HepG2 (cell line): ENCODE data around the gene KRTAP10-10. TPM values are rescaled to one million over a fixed set of nuclear protein-coding genes. Genes with fewer than 3 reads are reported as not detected.

Experiments used
- ATAC-seq: fragments of 200-7000 bp; cut with Tn5 transposase; 3 replicates; pipeline ENCODE4 v1.9.1; 2020; ENCODE audit warnings: mild to moderate bottlenecking, moderate library complexity
- BruUV-seq: library from RNA; stranded (reverse); fragments of 400-500 nt; replicated peaks from 2 replicates; lab custom pipeline; 2021; lab: Mats Ljungman, UMichigan
- CTCF ChIA-PET: fragments of 300-600 bp; formaldehyde crosslinking; extraction: SDS; loops from one replicate; lab custom pipeline; 2021; ENCODE audit warnings: low total read pairs, inconsistent platforms, low intra/inter-chr PET ratio; lab: Yijun Ruan, JAX
- POLR2A ChIA-PET: fragments of 350-600 bp; sonication (Branson Sonifier 250); formaldehyde crosslinking; loops from one replicate; lab custom pipeline; 2020; ENCODE audit warnings: antibody characterized with exemption, inconsistent platforms; lab: Yijun Ruan, JAX
- DNase-seq: peaks from one replicate; pipeline ENCODE4 v3.0.0-alpha.2; 2015; ENCODE audit warnings: low spot score
- FAIRE-seq: peaks from 3 replicates; lab custom pipeline; 2011; peaks lifted over from hg19 to GRCh38; lab: Jason Lieb, UNC
- H2AFZ ChIP-seq: one replicate; pipeline ENCODE4 v1.6.1; 2011; ENCODE audit warnings: low read length, inconsistent platforms
- H3K27ac ChIP-seq: fragments of 300-600 bp; 3 replicates; pipeline ENCODE4 v1.8.0; 2011; ENCODE audit warnings: mixed run types, mild to moderate bottlenecking, mixed read lengths, low read length, inconsistent platforms; ENCODE audit not compliant: insufficient read depth; ENCODE audit errors: extremely low read length
- H3K27me3 ChIP-seq, 2 experiments: fragments of 200-600 bp in 1 of 2; 2 replicates in 1 of 2; 3 replicates in 1 of 2; pipeline versions ENCODE4 v1.6.0 to v1.8.0; 2011; ENCODE audit warnings: low read length in 2 of 2, mild to moderate bottlenecking in 2 of 2, moderate library complexity in 2 of 2, inconsistent platforms in 1 of 2; ENCODE audit not compliant: insufficient read depth in 2 of 2, control insufficient read depth in 1 of 2
- H3K36me3 ChIP-seq, 2 experiments: fragments of 200-600 bp in 1 of 2; replicated peaks in 1 of 2; 2 replicates in 1 of 2; 3 replicates in 1 of 2; pipeline versions ENCODE4 v1.5.1 to v1.8.0; 2011; ENCODE audit warnings: low read length in 2 of 2, inconsistent platforms in 1 of 2; ENCODE audit not compliant: insufficient read depth in 2 of 2, control insufficient read depth in 1 of 2
- H3K4me1 ChIP-seq: 2 replicates; pipeline ENCODE4 v1.5.1; 2012; ENCODE audit warnings: low read length, inconsistent platforms; ENCODE audit not compliant: insufficient read depth
- H3K4me2 ChIP-seq: 2 replicates; pipeline ENCODE4 v1.6.0; 2011; ENCODE audit warnings: low read depth, low read length, inconsistent platforms
- H3K4me3 ChIP-seq, 3 experiments: fragments of 200-600 bp in 1 of 3; sonication (generic), shearing (Covaris generic) in 1 of 3; replicated peaks in 1 of 3; 2 replicates each; pipeline ENCODE4 v1.5.1; 2011 to 2016; ENCODE audit warnings: low read length in 3 of 3, inconsistent platforms in 2 of 3, low read depth in 2 of 3, mild to moderate bottlenecking in 2 of 3, control low read depth in 1 of 3, mixed read lengths in 1 of 3; ENCODE audit not compliant: insufficient read depth in 1 of 3
- H3K79me2 ChIP-seq: one replicate; pipeline ENCODE4 v1.6.1; 2011; ENCODE audit warnings: low read length, inconsistent platforms; ENCODE audit not compliant: insufficient read depth
- H3K9ac ChIP-seq: 2 replicates; pipeline ENCODE4 v1.6.0; 2011; ENCODE audit warnings: mild to moderate bottlenecking, low read depth, low read length, inconsistent platforms; ENCODE audit not compliant: insufficient read depth
- H3K9me3 ChIP-seq: 2 replicates; pipeline ENCODE4 v1.5.1; 2012; ENCODE audit warnings: mild to moderate bottlenecking, low read length
- H4K20me1 ChIP-seq: 2 replicates; pipeline ENCODE4 v1.6.0; 2011; ENCODE audit warnings: inconsistent platforms, mild to moderate bottlenecking, low read length, moderate library complexity; ENCODE audit not compliant: insufficient read depth
- GTF3A ChIP-seq: sonication (generic); formaldehyde crosslinking; conservative IDR thresholded peaks from 2 replicates; pipeline ENCODE4 v1.4.0; 2020; ENCODE audit warnings: mild to moderate bottlenecking, missing genetic modification reagents
- HCFC1 ChIP-seq: fragments of 150-350 bp; IDR thresholded peaks from 2 replicates; pipeline ENCODE4 v1.6.1; 2014; ENCODE audit warnings: low read depth, low read length
- IKZF5 ChIP-seq: IDR thresholded peaks from 2 replicates; pipeline ENCODE4 v1.6.1; 2018; ENCODE audit warnings: missing genetic modification reagents, mild to moderate bottlenecking, missing compliant biosample characterization
- MIER2 ChIP-seq: IDR thresholded peaks from 2 replicates; pipeline ENCODE4 v1.6.1; 2016; ENCODE audit warnings: missing biosample characterization, missing genetic modification reagents
- MXD4 ChIP-seq: IDR thresholded peaks from 2 replicates; pipeline ENCODE4 v1.6.1; 2016; ENCODE audit warnings: mild to moderate bottlenecking, missing biosample characterization, missing genetic modification reagents
- RERE ChIP-seq: IDR thresholded peaks from 2 replicates; pipeline ENCODE4 v1.6.1; 2016; ENCODE audit warnings: low read depth, missing genetic modification reagents, missing compliant biosample characterization
- SOX6 ChIP-seq, 2 experiments: fragments of 450-650 bp in 1 of 2; sonication (generic) in 1 of 2; formaldehyde crosslinking in 1 of 2; IDR thresholded peaks; 2 replicates each; pipeline versions ENCODE4 v1.4.0 to v1.6.1; 2017 to 2020; ENCODE audit warnings: antibody characterized with exemption in 1 of 2, mild to moderate bottlenecking in 1 of 2, missing genetic modification reagents in 1 of 2
- ZBTB14 ChIP-seq: sonication (generic); formaldehyde crosslinking; IDR thresholded peaks from 2 replicates; pipeline ENCODE4 v1.4.0; 2020; ENCODE audit warnings: missing genetic modification reagents
- ZBTB3 ChIP-seq: sonication (generic); formaldehyde crosslinking; IDR thresholded peaks from 2 replicates; pipeline ENCODE4 v1.4.0; 2020; ENCODE audit warnings: low read depth, mild to moderate bottlenecking, moderate library complexity, missing genetic modification reagents, borderline replicate concordance
- ZNF10 ChIP-seq: sonication (generic); formaldehyde crosslinking; IDR thresholded peaks from 2 replicates; pipeline ENCODE4 v1.4.0; 2020; ENCODE audit warnings: mild to moderate bottlenecking, low read depth, missing genetic modification reagents, borderline replicate concordance
- ZNF230 ChIP-seq: sonication (generic); formaldehyde crosslinking; IDR thresholded peaks from 2 replicates; pipeline ENCODE4 v1.4.0; 2020; ENCODE audit warnings: mild to moderate bottlenecking, missing genetic modification reagents
- ZNF674 ChIP-seq: sonication (generic); formaldehyde crosslinking; IDR thresholded peaks from 2 replicates; pipeline ENCODE4 v1.5.0; 2020; ENCODE audit warnings: low read depth, mild to moderate bottlenecking, missing genetic modification reagents
- ZNF878 ChIP-seq: sonication (generic); formaldehyde crosslinking; IDR thresholded peaks from 2 replicates; pipeline ENCODE4 v1.8.1; 2023; ENCODE audit warnings: mild to moderate bottlenecking, missing genetic modification reagents, moderate library complexity
- WGBS: methylation state at CpG from one replicate; pipeline ENCODE4 v1.1.6; 2017; ENCODE audit warnings: low lambda C conversion rate; 5-methylcytosine and 5-hydroxymethylcytosine counted together
- in situ Hi-C: cut with HindIII; loops from 2 replicates; pipeline ENCODE4 v1.10.0; 2017; ENCODE audit warnings: low pct_unique_long_range_greater_than_20kb; ENCODE audit not compliant: extremely low pct_ligation_motif_present
- intact Hi-C: fragments of 100-400 bp; cut with micrococcal nuclease; formaldehyde crosslinking; loops from one replicate; pipeline ENCODE4 v1.10.0; 2022; ENCODE audit not compliant: unreplicated experiment
- polyA plus RNA-seq, 8 experiments: library from polyadenylated mRNA; depleted of rRNA in 3 of 8; stranded (reverse) in 7 of 8; unstranded in 1 of 8; fragments of >200 nt; fragmentation: Illumina TruSeq in 4 of 8; extraction: Trizol in 4 of 8; gene quantifications; 2 replicates each; pipeline versions ENCODE4 v1.2.1 to v1.2.3, GENCODE V29; 2011 to 2016; ENCODE audit warnings: low read depth in 4 of 8, missing spikeins in 1 of 8, mixed read lengths in 1 of 8; ENCODE audit not compliant: insufficient read depth in 1 of 8
- total RNA-seq, 5 experiments: library from RNA; depleted of rRNA; stranded (reverse); fragments of >200 nt; fragmentation: Illumina TruSeq; extraction: Trizol; gene quantifications; 2 replicates each; pipeline ENCODE4 v1.2.3, GENCODE V29; 2016; ENCODE audit warnings: low read depth in 1 of 5

Gene KRTAP10-10
- total and polyA plus RNA-seq, 2 of the 13 experiments (the other 11 are each of a cell fraction or from before 2014, with no cell fraction given) = not detected

GRCh38 chr21:44639331-44639655 is 2.1 kb downstream of the KRTAP10-10 start:
- DNase-seq (no peak), ATAC-seq (no peak), FAIRE-seq (no peak)
- H3K4me3 ChIP-seq = no peak overlapping the region
- H2AFZ ChIP-seq = no peak overlapping the region
- CTCF ChIA-PET = no interaction called here
- H3K9ac ChIP-seq = no peak overlapping the region
- no peaks in the 10 kb centered on the region for H3K4me1 ChIP-seq
- no peak overlapping the region for H3K27ac ChIP-seq
- no peaks in the 10 kb centered on the region for H4K20me1 ChIP-seq
- peaks cover 10% of the 10 kb centered on the region for H3K9me3 ChIP-seq
- POLR2A ChIA-PET = no interaction called here
- intact Hi-C loops = loop anchor here (10.0 kb wide), 1 partner anchor 56 kb away; the partner anchor contains the start of gene KRTAP10-12
- TF ChIP-seq ZNF230 (CRISPR knock-in tag) (no peak), ZBTB3 (no peak), ZNF10 (no peak), ZBTB14 (CRISPR knock-in tag) (no peak), MIER2 (CRISPR knock-in tag) (no peak), IKZF5 (CRISPR knock-in tag) (no peak), MXD4 (CRISPR knock-in tag) (no peak), ZNF674 (CRISPR knock-in tag) (no peak), HCFC1 (no peak), ZNF878 (no peak), GTF3A (CRISPR knock-in tag) (no peak), RERE (CRISPR knock-in tag) (no peak), SOX6 (IDR thresholded peaks at IDR 0.05) (no peak), SOX6 (CRISPR knock-in tag; IDR thresholded peaks at IDR 0.05) (no peak)
- peaks cover 1 to 6% of the 10 kb centered on the region in 2 experiments; a peak in 2 of 5 replicates for H3K27me3 ChIP-seq
- WGBS = 45% methylated on average over 7 of the region's 12 CpGs
- H3K36me3 ChIP-seq = no peaks in the 10 kb centered on the region
- H3K4me2 ChIP-seq = no peak overlapping the region
- BruUV-seq = no TSS peak
- H3K79me2 ChIP-seq = no peaks in the 10 kb centered on the region
- in situ Hi-C loops = no loop called here
